NB4 (cell line): ENCODE measurements around the gene LTB4R2.

Source experiments
- POLR2A ChIP-seq: IDR thresholded peaks from 2 replicates; pipeline ENCODE4 v1.6.1; 2011; ENCODE audit warnings: mild to moderate bottlenecking; ENCODE audit not compliant: insufficient read length; ENCODE audit errors: extremely low read depth
- TF ChIP-seq, protein P1 (sequence below): IDR thresholded peaks from one replicate; pipeline ENCODE4 v1.5.1; 2012; ENCODE audit warnings: low read depth, low read length

DNA sequence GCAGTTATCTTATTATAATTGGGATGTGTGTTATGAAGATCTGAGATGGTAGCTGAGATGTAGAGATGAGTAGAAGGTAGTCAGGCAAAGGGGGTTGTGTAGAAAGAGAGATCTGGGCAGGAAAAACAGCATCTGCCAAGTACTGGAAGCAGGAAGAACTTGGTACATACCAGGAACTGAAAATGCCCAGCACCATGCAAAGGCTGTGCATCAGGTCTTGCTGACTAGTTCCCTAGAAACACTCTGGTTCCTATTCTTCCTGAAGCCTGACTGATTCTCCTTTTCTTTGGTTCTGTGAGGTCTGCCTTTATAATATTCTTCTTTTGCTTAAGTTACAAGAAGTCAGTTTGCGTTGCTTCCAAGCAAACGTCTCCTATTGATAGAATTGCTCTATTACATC is 51.4 kb downstream of the LTB4R2 start:
- TF ChIP-seq POLR2A, result no peak
- TF ChIP-seq, protein P1, sequence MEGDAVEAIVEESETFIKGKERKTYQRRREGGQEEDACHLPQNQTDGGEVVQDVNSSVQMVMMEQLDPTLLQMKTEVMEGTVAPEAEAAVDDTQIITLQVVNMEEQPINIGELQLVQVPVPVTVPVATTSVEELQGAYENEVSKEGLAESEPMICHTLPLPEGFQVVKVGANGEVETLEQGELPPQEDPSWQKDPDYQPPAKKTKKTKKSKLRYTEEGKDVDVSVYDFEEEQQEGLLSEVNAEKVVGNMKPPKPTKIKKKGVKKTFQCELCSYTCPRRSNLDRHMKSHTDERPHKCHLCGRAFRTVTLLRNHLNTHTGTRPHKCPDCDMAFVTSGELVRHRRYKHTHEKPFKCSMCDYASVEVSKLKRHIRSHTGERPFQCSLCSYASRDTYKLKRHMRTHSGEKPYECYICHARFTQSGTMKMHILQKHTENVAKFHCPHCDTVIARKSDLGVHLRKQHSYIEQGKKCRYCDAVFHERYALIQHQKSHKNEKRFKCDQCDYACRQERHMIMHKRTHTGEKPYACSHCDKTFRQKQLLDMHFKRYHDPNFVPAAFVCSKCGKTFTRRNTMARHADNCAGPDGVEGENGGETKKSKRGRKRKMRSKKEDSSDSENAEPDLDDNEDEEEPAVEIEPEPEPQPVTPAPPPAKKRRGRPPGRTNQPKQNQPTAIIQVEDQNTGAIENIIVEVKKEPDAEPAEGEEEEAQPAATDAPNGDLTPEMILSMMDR, result no peak
